CD14-positive monocyte (primary cell): ENCODE results near the gene C1orf105. TPM values are rescaled to one million over a fixed set of nuclear protein-coding genes. Genes with fewer than 3 reads are reported as not detected.

Experiments
- DNase-seq, 3 donors: peaks; one replicate each; pipeline ENCODE4 v3.0.0-alpha.2; 2011 to 2022
- H2AFZ ChIP-seq: 2 replicates; pipeline ENCODE4 v1.6.0; 2012; ENCODE audit warnings: mild to moderate bottlenecking, low read depth, low read length, inconsistent platforms; ENCODE audit not compliant: insufficient read depth, poor library complexity, severe bottlenecking
- H3K27ac ChIP-seq, 2 donors: 1 replicate in 1 of 2; 2 replicates in 1 of 2; pipeline ENCODE4 v1.5.1; 2012 to 2013; ENCODE audit warnings: low read length in 2 of 2, control low read depth in 1 of 2, inconsistent platforms in 1 of 2, low read depth in 1 of 2, mild to moderate bottlenecking in 1 of 2
- H3K27me3 ChIP-seq, 2 donors: one replicate each; pipeline versions ENCODE4 v1.6.0 to v1.6.1; 2011 to 2013; ENCODE audit warnings: low read length in 2 of 2; ENCODE audit not compliant: control insufficient read depth in 2 of 2, insufficient read depth in 2 of 2
- H3K36me3 ChIP-seq, 2 donors: replicated peaks in 1 of 2; 1 replicate in 1 of 2; 2 replicates in 1 of 2; pipeline versions ENCODE4 v1.5.1 to v1.6.1; 2012 to 2013; ENCODE audit warnings: low read length in 2 of 2, control low read depth in 1 of 2, inconsistent platforms in 1 of 2, mild to moderate bottlenecking in 1 of 2; ENCODE audit not compliant: insufficient read depth in 2 of 2, control insufficient read depth in 1 of 2
- H3K4me1 ChIP-seq, 2 donors: 1 replicate in 1 of 2; 2 replicates in 1 of 2; pipeline versions ENCODE4 v1.5.1 to v1.6.1; 2012 to 2013; ENCODE audit warnings: low read length in 2 of 2, control low read depth in 1 of 2, inconsistent platforms in 1 of 2, mild to moderate bottlenecking in 1 of 2, moderate library complexity in 1 of 2; ENCODE audit not compliant: insufficient read depth in 2 of 2, control insufficient read depth in 1 of 2
- H3K4me2 ChIP-seq: replicated peaks from 2 replicates; pipeline ENCODE3; 2012; ENCODE audit warnings: low read length, moderate library complexity, mild to moderate bottlenecking; ENCODE audit not compliant: poor library complexity, severe bottlenecking; ENCODE audit errors: extremely low read depth
- H3K4me3 ChIP-seq, 3 experiments: fragments of 200-600 bp in 1 of 3; sonication (generic) in 1 of 3; replicated peaks in 1 of 3; 1 replicate in 2 of 3; 2 replicates in 1 of 3; pipeline ENCODE4 v1.5.1; 2011 to 2013; ENCODE audit warnings: low read length in 3 of 3, mild to moderate bottlenecking in 3 of 3, control low read depth in 2 of 3, low read depth in 2 of 3, inconsistent platforms in 1 of 3, moderate library complexity in 1 of 3
- H3K79me2 ChIP-seq: 2 replicates; pipeline ENCODE4 v1.6.0; 2012; ENCODE audit warnings: mild to moderate bottlenecking, control low read depth, inconsistent platforms, low read length, moderate library complexity; ENCODE audit not compliant: insufficient read depth
- H3K9ac ChIP-seq: 2 replicates; pipeline ENCODE4 v1.6.0; 2017; ENCODE audit warnings: low read length, mild to moderate bottlenecking; ENCODE audit not compliant: insufficient read depth, poor library complexity, severe bottlenecking
- H3K9me3 ChIP-seq, 2 donors: replicated peaks in 1 of 2; 1 replicate in 1 of 2; 2 replicates in 1 of 2; pipeline versions ENCODE4 v1.5.1 to v1.6.1; 2012 to 2013; ENCODE audit warnings: low read length in 2 of 2, control low read depth in 1 of 2; ENCODE audit not compliant: control insufficient read depth in 1 of 2, insufficient read depth in 1 of 2
- H4K20me1 ChIP-seq: 2 replicates; pipeline ENCODE4 v1.6.0; 2012; ENCODE audit warnings: mild to moderate bottlenecking, low read length, control low read depth, moderate library complexity; ENCODE audit not compliant: insufficient read depth
- H3K27ac Mint-ChIP-seq, 7 donors: one replicate each; pipeline ENCODE4 v1.8.0; 2020; ENCODE audit warnings: mild to moderate bottlenecking in 7 of 7, mixed read lengths in 7 of 7, moderate library complexity in 6 of 7, inconsistent platforms in 2 of 7
- H3K27me3 Mint-ChIP-seq, 3 donors: one replicate each; pipeline ENCODE4 v1.8.0; 2021 to 2022; ENCODE audit warnings: low read depth in 3 of 3, mild to moderate bottlenecking in 3 of 3, mixed read lengths in 3 of 3, moderate library complexity in 3 of 3, inconsistent platforms in 1 of 3
- H3K36me3 Mint-ChIP-seq, 2 donors: one replicate each; pipeline ENCODE4 v1.8.0; 2020; ENCODE audit warnings: mixed read lengths in 2 of 2, inconsistent platforms in 1 of 2, mild to moderate bottlenecking in 1 of 2
- H3K4me1 Mint-ChIP-seq: one replicate; pipeline ENCODE4 v1.8.0; 2020; ENCODE audit warnings: mild to moderate bottlenecking, mixed read lengths
- H3K4me3 Mint-ChIP-seq, 2 donors: one replicate each; pipeline ENCODE4 v1.8.0; 2020; ENCODE audit warnings: mild to moderate bottlenecking in 2 of 2, mixed read lengths in 2 of 2, moderate library complexity in 1 of 2
- H3K9me3 Mint-ChIP-seq, 7 donors: one replicate each; pipeline ENCODE4 v1.8.0; 2020 to 2022; ENCODE audit warnings: mixed read lengths in 7 of 7, mild to moderate bottlenecking in 6 of 7, moderate library complexity in 6 of 7, inconsistent platforms in 2 of 7
- CTCF ChIP-seq: fragments of 200-600 bp; IDR thresholded peaks from one replicate; pipeline ENCODE4 v1.8.0; 2022; ENCODE audit warnings: antibody characterized with exemption, mild to moderate bottlenecking
- WGBS: methylation state at CpG from one replicate; pipeline ENCODE4 v1.1.5; 2013; ENCODE audit warnings: missing lambda C conversion rate; ENCODE audit not compliant: insufficient coverage; 5-methylcytosine and 5-hydroxymethylcytosine counted together
- intact Hi-C, 2 donors: fragments of 100-400 bp; cut with micrococcal nuclease; formaldehyde crosslinking; loops; one replicate each; pipeline versions ENCODE4 v1.15.0 to v1.15.1; 2023
- polyA plus RNA-seq, 3 donors: library from polyadenylated mRNA; depleted of rRNA in 1 of 3; unstranded in 2 of 3; stranded (reverse) in 1 of 3; fragments of 300-500 nt in 2 of 3; fragments of >200 nt in 1 of 3; fragmentation: Illumina TruSeq in 2 of 3; gene quantifications; 1 replicate in 2 of 3; 2 replicates in 1 of 3; pipeline ENCODE4 v1.2.3, GENCODE V29; 2012 to 2021

Gene C1orf105
- polyA plus RNA-seq, 3 donors = not detected

GRCh38 chr1:172466795-172467407 is 46.4 kb downstream of the C1orf105 start:
- 100% methylated on average over 3 of the region's 3 CpGs for WGBS
- Histone ChIP-seq H3K79me2 (no peaks in the 10 kb centered on the region), H2AFZ (no peak overlapping the region), H3K9ac (no peak overlapping the region), H3K4me1 (peaks cover 12 to 14% of the 10 kb centered on the region in 2 donors), H3K4me3 (no peak overlapping the region), H3K27ac (no peak overlapping the region), H4K20me1 (no peaks in the 10 kb centered on the region), H3K27me3 (no peaks in the 10 kb centered on the region), H3K4me2 (no peak overlapping the region), H3K36me3 (no peaks in the 10 kb centered on the region), H3K9me3 (no peaks in the 10 kb centered on the region)
- no peaks in the 10 kb centered on the region for H3K36me3 Mint-ChIP-seq
- H3K27me3 Mint-ChIP-seq = no peaks in the 10 kb centered on the region
- no peak for DNase-seq
- intact Hi-C loops = no loop called here
- no peak for TF ChIP-seq CTCF
- H3K27ac Mint-ChIP-seq = no peak overlapping the region
- peaks cover 16% of the 10 kb centered on the region for H3K4me1 Mint-ChIP-seq
- H3K9me3 Mint-ChIP-seq = peaks cover 0 to 9% (median 0%) of the 10 kb centered on the region in 7 donors
- H3K4me3 Mint-ChIP-seq = no peak overlapping the region

- no peak for DNase-seq
- H3K4me2 ChIP-seq = no peak overlapping the region
- no peak overlapping the region for H3K27ac Mint-ChIP-seq
- H3K27me3 Mint-ChIP-seq = no peaks in the 10 kb centered on the region
- no peaks in the 10 kb centered on the region for H3K9me3 ChIP-seq
- no peaks in the 10 kb centered on the region for H4K20me1 ChIP-seq
- no peaks in the 10 kb centered on the region for H3K36me3 ChIP-seq
- intact Hi-C loops = no loop called here
- H3K36me3 Mint-ChIP-seq = no peaks in the 10 kb centered on the region
- H3K27ac ChIP-seq = no peak overlapping the region
- no peak overlapping the region for H3K4me3 ChIP-seq
- no CpG with 5 or more reads among the region's 3 CpGs for whole genome bisulfite sequencing
- H3K27me3 ChIP-seq = no peaks in the 10 kb centered on the region
- H3K9ac ChIP-seq = no peak overlapping the region
- H3K4me1 ChIP-seq = peaks cover 18% of the 10 kb centered on the region in 2 donors
- peaks cover 21% of the 10 kb centered on the region for H3K4me1 Mint-ChIP-seq
- peaks cover 0 to 9% (median 0%) of the 10 kb centered on the region in 7 donors for H3K9me3 Mint-ChIP-seq
- H2AFZ ChIP-seq = no peak overlapping the region
- H3K4me3 Mint-ChIP-seq = no peak overlapping the region
- no peak for TF ChIP-seq CTCF
- H3K79me2 ChIP-seq = no peaks in the 10 kb centered on the region
Measured at GRCh38 chr1:172467446-172467845, 47.0 kb downstream of the C1orf105 start.
